BLaER1 treated with 17β-estradiol and CSF1 and Interleukin-3, amounts not matched to agents 10 nM and 100 nM (cell line): Measurements from ENCODE around the gene C5orf15.
A peak's percentile ranks its signal among the peaks of the same experiment; 100 is the strongest.

Source experiments
- H3K27ac ChIP-seq, 11 experiments: shearing (Covaris generic); formaldehyde crosslinking; 2 replicates each; pipeline ENCODE4 v1.8.1; 2022
- H3K27me3 ChIP-seq, 11 experiments: shearing (Covaris generic); formaldehyde crosslinking; 2 replicates each; pipeline ENCODE4 v1.8.1; 2022
- H3K36me3 ChIP-seq, 11 experiments: shearing (Covaris generic); formaldehyde crosslinking; 2 replicates each; pipeline ENCODE4 v1.8.1; 2022
- H3K4me1 ChIP-seq, 10 experiments: shearing (Covaris generic); formaldehyde crosslinking; 2 replicates each; pipeline ENCODE4 v1.8.1; 2022
- H3K4me2 ChIP-seq, 11 experiments: shearing (Covaris generic); formaldehyde crosslinking; 2 replicates each; pipeline ENCODE4 v1.8.1; 2022
- H3K4me3 ChIP-seq, 10 experiments: shearing (Covaris generic); formaldehyde crosslinking; 2 replicates each; pipeline ENCODE4 v1.8.1; 2022
- H3K9ac ChIP-seq, 11 experiments: shearing (Covaris generic); formaldehyde crosslinking; 2 replicates each; pipeline ENCODE4 v1.8.1; 2022
- H3K9me3 ChIP-seq, 11 experiments: shearing (Covaris generic); formaldehyde crosslinking; replicated peaks in 1 of 11; 2 replicates each; pipeline ENCODE4 v1.8.1; 2022
- H4K20me1 ChIP-seq, 11 experiments: shearing (Covaris generic); formaldehyde crosslinking; 2 replicates each; pipeline ENCODE4 v1.8.1; 2022
- Cebpa-rat ChIP-seq, 11 experiments: shearing (Covaris generic); IDR thresholded peaks; 2 replicates each; pipeline ENCODE4 v1.8.1; 2022

Gene C5orf15

DNA sequence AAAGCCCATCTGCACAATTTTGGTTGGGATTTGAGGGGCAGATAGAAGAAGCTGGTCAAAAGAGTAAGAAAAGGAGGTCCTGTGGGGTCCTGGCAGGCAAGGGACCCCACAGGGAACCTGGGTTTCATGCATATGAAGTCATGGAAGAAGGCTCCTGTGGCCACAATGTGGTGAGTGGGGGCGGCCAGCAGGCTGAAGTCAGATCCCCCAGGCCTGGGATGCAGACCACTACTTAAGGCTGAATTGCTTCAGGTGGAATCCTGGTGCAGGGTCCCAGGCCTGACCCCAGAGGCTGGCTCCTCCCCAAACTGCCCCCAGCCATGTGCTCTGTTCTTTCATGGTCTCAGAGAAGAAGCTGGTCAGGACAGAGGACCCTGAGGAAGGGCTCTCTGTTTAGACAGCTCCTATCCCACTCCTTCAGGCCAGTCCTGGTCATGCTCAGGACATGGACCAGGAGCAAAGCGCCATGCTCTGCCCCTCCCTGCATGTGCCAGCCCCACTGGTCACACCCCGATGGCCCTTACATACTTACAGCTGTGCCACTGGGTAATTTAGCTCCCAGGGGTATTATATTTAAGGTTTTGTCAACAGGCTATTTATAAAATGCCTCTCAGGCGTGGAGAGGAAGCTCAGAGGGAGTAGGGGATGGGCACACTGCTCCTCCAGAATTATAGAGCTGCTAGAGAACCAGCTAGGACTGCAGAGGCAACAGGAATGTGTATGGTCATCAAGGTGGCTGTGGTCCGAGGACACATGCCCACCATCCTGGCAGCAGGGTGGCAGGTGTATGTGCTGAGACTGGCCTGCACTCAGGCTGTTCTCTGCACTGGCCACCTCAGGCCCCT is 33.4 kb downstream of the C5orf15 start:
- TF ChIP-seq Cebpa-rat (IDR thresholded peaks at IDR 0.05), result no peak
- Histone ChIP-seq H4K20me1 (peaks cover 0 to 6% (median 0%) of the 10 kb centered on the region in 11 experiments; a peak in 4 of 22 replicates), H3K36me3 (no peaks in the 10 kb centered on the region), H3K27me3 (peaks cover 0 to 11% (median 0%) of the 10 kb centered on the region in 11 experiments; a peak in 3 of 22 replicates), H3K9me3 (peaks cover 0 to 25% (median 8%) of the 10 kb centered on the region in 11 experiments; a peak in 13 of 22 replicates), H3K27ac (peak overlapping the region in 10 of 11 experiments; percentile 42 to 86 (median 72); a peak in 19 of 22 replicates), H3K4me3 (peak overlapping the region in 7 of 10 experiments; percentile 30 to 49 (median 43); a peak in 12 of 20 replicates), H3K4me1 (peaks cover 67 to 98% (median 97%) of the 10 kb centered on the region in 10 experiments), H3K4me2 (peak overlapping the region; percentile 74 to 98 (median 91)), H3K9ac (peak overlapping the region in 10 of 11 experiments; percentile 10 to 71 (median 58); a peak in 17 of 22 replicates)

DNA sequence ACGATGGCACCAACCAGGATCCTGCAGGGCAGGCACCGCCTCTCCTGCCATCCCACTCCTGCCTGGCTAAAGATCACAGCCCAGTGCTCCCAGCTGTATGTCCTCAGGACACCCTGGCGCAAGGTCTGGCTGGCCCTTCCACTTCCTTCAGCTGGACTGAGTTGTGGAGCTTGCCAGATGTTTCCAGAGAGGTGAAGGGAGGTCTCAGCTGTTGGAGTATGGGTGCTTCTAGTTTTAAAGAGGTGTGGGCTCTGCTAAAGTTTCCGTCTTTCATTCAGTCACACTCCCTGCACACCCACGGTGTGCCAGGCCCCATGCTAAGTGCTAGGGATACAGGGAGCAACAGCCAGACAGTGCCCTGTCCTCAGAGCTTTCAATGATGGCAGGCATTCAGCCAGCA is 34.1 kb downstream of the C5orf15 start:
- Histone ChIP-seq H3K27ac (peak overlapping the region in 10 of 11 experiments; percentile 37 to 86 (median 72); a peak in 18 of 22 replicates), H3K4me3 (peak overlapping the region in 5 of 10 experiments; percentile 12 to 47 (median 27); a peak in 7 of 20 replicates), H3K4me1 (peaks cover 74 to 100% (median 100%) of the 10 kb centered on the region in 10 experiments), H3K4me2 (peak overlapping the region; percentile 74 to 98 (median 91)), H3K9ac (peak overlapping the region in 9 of 11 experiments; percentile 10 to 71 (median 60); a peak in 14 of 22 replicates), H3K27me3 (peaks cover 0 to 11% (median 0%) of the 10 kb centered on the region in 11 experiments; a peak in 3 of 22 replicates), H3K36me3 (no peaks in the 10 kb centered on the region), H4K20me1 (peaks cover 0 to 6% (median 0%) of the 10 kb centered on the region in 11 experiments; a peak in 4 of 22 replicates), H3K9me3 (peaks cover 0 to 18% (median 8%) of the 10 kb centered on the region in 11 experiments; a peak in 12 of 22 replicates)
- TF ChIP-seq Cebpa-rat (IDR thresholded peaks at IDR 0.05), result no peak

DNA sequence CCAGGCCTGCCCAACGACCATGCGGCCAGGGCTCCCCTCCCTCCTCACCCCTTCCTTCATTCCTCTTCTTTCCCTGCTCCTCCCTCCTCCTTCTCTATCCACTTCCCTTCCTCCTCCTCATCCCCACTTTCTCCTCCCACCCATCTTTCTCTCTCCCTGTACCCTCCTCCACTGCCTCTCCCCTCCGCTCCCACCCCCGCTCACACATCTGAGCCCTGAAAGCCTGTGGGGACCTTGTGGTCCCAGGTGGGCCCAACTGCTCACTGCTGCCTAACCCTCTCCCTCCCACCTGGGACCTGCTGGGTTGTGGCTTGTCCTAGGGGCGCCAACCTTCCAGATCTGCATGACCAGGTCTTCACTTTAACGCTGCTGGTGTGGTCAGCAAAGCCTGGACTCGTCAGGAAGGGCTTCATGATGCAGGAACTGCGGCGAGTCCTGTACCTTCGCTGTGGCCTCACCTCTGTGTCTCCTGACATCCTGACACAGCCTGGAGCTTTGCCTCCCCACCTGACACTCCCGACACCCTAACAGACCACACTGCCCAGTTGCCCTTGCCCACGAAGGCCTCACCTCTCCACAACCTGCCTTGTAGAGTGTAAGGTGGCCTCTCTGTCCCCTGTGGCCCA is 34.6 kb downstream of the C5orf15 start:
- Histone ChIP-seq H3K27me3 (peaks cover 0 to 11% (median 0%) of the 10 kb centered on the region in 11 experiments; a peak in 3 of 22 replicates), H3K27ac (peak overlapping the region in 10 of 11 experiments; percentile 37 to 86 (median 72); a peak in 18 of 22 replicates), H3K9ac (peak overlapping the region in 10 of 11 experiments; percentile 5 to 71 (median 58); a peak in 18 of 22 replicates), H3K4me2 (peak overlapping the region; percentile 74 to 98 (median 91)), H4K20me1 (peaks cover 0 to 6% (median 0%) of the 10 kb centered on the region in 11 experiments; a peak in 4 of 22 replicates), H3K9me3 (peaks cover 0 to 17% (median 6%) of the 10 kb centered on the region in 11 experiments; a peak in 12 of 22 replicates), H3K4me1 (peaks cover 79 to 100% (median 100%) of the 10 kb centered on the region in 10 experiments), H3K36me3 (no peaks in the 10 kb centered on the region), H3K4me3 (peak overlapping the region in 7 of 10 experiments; percentile 3 to 47 (median 16); a peak in 7 of 20 replicates)
- TF ChIP-seq Cebpa-rat (IDR thresholded peaks at IDR 0.05), result no peak

DNA sequence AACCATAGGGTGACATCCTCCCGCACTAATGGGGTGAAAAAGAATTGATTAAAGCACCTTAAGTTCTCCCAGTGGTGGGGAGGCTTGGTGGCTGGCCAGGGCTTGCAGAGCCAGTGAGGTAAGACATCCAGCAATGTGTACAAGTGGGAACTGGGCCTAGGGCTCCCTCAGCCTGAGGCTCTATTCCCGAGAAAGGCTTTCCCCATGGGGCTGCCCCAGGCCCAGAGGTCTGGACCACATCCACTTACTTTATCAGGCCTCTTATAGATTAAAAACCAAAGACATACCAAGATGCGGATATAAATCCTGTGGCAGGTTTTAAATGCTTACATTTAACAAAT is 35.3 kb downstream of the C5orf15 start:
- TF ChIP-seq Cebpa-rat (IDR thresholded peaks at IDR 0.05), result no peak
- Histone ChIP-seq H3K27ac (peak overlapping the region in 9 of 11 experiments; percentile 43 to 86 (median 72); a peak in 19 of 22 replicates), H3K9me3 (peaks cover 0 to 17% (median 6%) of the 10 kb centered on the region in 11 experiments; a peak in 12 of 22 replicates), H3K27me3 (peaks cover 0 to 11% (median 0%) of the 10 kb centered on the region in 11 experiments; a peak in 3 of 22 replicates), H4K20me1 (peaks cover 0 to 6% (median 0%) of the 10 kb centered on the region in 11 experiments; a peak in 4 of 22 replicates), H3K36me3 (no peaks in the 10 kb centered on the region), H3K4me2 (peak overlapping the region; percentile 74 to 98 (median 91)), H3K4me3 (peak overlapping the region in 6 of 10 experiments; percentile 8 to 47 (median 22); a peak in 7 of 20 replicates), H3K9ac (peak overlapping the region in 9 of 11 experiments; percentile 5 to 71 (median 60); a peak in 17 of 22 replicates), H3K4me1 (peaks cover 81 to 100% (median 100%) of the 10 kb centered on the region in 10 experiments)

DNA sequence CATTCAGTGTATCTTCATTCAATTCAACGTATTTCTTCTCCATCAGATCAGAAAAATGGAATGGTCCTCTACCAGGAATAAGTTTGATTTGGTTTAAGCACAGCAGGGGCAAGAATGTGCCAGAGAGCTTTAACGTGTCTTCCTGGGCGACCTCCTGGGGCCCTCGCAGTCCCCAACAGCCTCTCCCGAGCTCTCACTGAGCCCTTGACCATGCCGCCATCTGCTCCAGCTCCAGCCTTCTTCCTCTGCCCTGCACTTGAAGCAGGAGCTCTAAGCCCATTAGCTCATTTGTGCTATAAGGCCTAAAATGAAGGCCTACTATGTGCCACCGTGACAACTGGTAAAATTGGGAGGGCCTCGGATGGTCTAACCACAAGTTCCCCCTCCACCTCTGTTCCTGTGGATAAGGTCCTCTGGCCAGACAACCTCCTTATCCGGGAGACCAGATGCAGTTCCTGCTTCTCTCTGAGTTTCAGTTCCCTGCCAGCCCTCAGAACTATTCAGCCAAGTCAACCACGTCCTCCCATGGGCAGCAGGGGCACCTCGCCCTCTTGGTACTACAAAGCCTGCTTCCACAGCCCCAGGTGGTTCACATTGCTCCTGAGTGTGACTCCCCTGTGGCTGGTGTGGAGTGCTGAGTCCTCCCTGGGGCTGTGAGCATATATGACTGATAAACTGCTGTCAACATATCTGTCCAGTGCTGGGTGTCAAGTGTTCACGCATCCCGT is 35.8 kb downstream of the C5orf15 start:
- H3K4me2 ChIP-seq, result peak overlapping the region; percentile 74 to 98 (median 91)
- peaks cover 0 to 12% (median 6%) of the 10 kb centered on the region in 11 experiments; a peak in 12 of 22 replicates for H3K9me3 ChIP-seq
- H3K36me3 ChIP-seq, result no peaks in the 10 kb centered on the region

DNA sequence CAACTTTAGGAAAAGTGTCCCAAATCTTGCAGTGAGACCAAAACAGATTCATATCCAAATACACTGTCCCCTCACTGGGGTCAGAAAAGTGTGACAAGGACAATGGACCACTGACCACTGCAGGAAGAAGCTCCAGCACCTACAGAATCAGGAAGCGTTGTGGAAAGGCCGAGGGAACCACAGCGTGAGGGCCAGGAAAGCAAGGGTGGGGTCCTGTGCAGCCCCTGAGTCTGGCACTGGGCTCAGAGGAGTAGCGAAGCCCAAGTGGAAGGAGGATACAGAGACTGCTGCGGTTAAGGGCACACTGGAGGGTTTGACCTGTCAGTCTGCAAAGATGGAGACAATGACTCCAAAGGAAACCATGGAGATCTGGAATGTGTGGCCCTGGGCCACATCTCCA is 36.9 kb downstream of the C5orf15 start:
- Histone ChIP-seq H3K9ac (no peak overlapping the region), H3K4me2 (peak overlapping the region; percentile 74 to 98 (median 91)), H4K20me1 (peaks cover 0 to 6% (median 0%) of the 10 kb centered on the region in 11 experiments; a peak in 4 of 22 replicates), H3K4me1 (peaks cover 74 to 100% (median 100%) of the 10 kb centered on the region in 10 experiments), H3K27ac (peak overlapping the region in 1 of 11 experiments; percentile 10; a peak in 1 of 22 replicates), H3K4me3 (no peak overlapping the region), H3K36me3 (no peaks in the 10 kb centered on the region), H3K27me3 (peaks cover 0 to 24% (median 0%) of the 10 kb centered on the region in 11 experiments; a peak in 4 of 22 replicates), H3K9me3 (peaks cover 0 to 10% (median 6%) of the 10 kb centered on the region in 11 experiments; a peak in 12 of 22 replicates)
- no peak for TF ChIP-seq Cebpa-rat (IDR thresholded peaks at IDR 0.05)

More for the DNA sequence above, 35.8 kb downstream of the C5orf15 start:
- peak overlapping the region in 6 of 10 experiments; percentile 8 to 47 (median 22); a peak in 3 of 20 replicates for H3K4me3 ChIP-seq
- peaks cover 0 to 6% (median 0%) of the 10 kb centered on the region in 11 experiments; a peak in 4 of 22 replicates for H4K20me1 ChIP-seq
- peak overlapping the region in 8 of 11 experiments; percentile 10 to 71 (median 63); a peak in 15 of 22 replicates for H3K9ac ChIP-seq
- H3K27me3 ChIP-seq, result peaks cover 0 to 14% (median 0%) of the 10 kb centered on the region in 11 experiments; a peak in 3 of 22 replicates
- peak overlapping the region in 9 of 11 experiments; percentile 43 to 86 (median 72); a peak in 18 of 22 replicates for H3K27ac ChIP-seq
- H3K4me1 ChIP-seq, result peaks cover 76 to 100% (median 100%) of the 10 kb centered on the region in 10 experiments
- TF ChIP-seq Cebpa-rat (IDR thresholded peaks at IDR 0.05), result no peak

DNA sequence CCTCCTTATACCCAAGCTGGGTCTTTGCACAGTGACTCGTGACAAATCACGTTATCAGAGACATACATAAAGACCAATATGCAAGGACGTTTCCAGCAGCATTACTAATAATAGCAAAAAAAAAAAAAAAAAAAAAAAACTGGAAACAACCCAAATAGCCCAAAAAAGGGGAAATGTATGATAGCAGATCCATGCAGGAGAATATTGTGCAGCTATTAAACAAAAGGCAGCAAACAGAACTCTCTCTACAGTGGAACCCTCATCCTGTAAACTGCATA is 37.7 kb downstream of the C5orf15 start:
- H3K36me3 ChIP-seq, result no peaks in the 10 kb centered on the region
- H3K4me1 ChIP-seq, result peaks cover 74 to 100% (median 94%) of the 10 kb centered on the region in 10 experiments
- peaks cover 0 to 2% (median 0%) of the 10 kb centered on the region in 11 experiments; a peak in 5 of 22 replicates for H3K9me3 ChIP-seq
- H3K4me2 ChIP-seq, result peak overlapping the region; percentile 74 to 98 (median 91)
- no peak for TF ChIP-seq Cebpa-rat (IDR thresholded peaks at IDR 0.05)
- H3K9ac ChIP-seq, result peak overlapping the region in 4 of 11 experiments; percentile 2 to 46 (median 14); a peak in 2 of 22 replicates
- peaks cover 0 to 6% (median 0%) of the 10 kb centered on the region in 11 experiments; a peak in 4 of 22 replicates for H4K20me1 ChIP-seq
- H3K4me3 ChIP-seq, result 0 out of 20 replicates have a peak overlapping the region, but pooled peaks of 1 of the 10 experiments have one; percentile 1
- H3K27me3 ChIP-seq, result peaks cover 0 to 24% (median 0%) of the 10 kb centered on the region in 11 experiments; a peak in 4 of 22 replicates
- peak overlapping the region in 5 of 11 experiments; percentile 36 to 47 (median 37); a peak in 8 of 22 replicates for H3K27ac ChIP-seq
